AG09319 (cell line): ENCODE measurements around the gene OPN1SW.

Experiments used
- DNase-seq: peaks from one replicate; pipeline ENCODE4 v3.0.0-alpha.2; 2010; ENCODE audit warnings: low read depth; ENCODE audit errors: extremely low read depth
- CTCF ChIP-seq: IDR thresholded peaks from 2 replicates; pipeline ENCODE4 v1.5.1; 2011; ENCODE audit warnings: low read depth, mild to moderate bottlenecking, inconsistent platforms, low read length, moderate library complexity

Gene OPN1SW

GRCh38 chr7:128747327-128748079 is 28.1 kb downstream of the OPN1SW start:
- TF ChIP-seq CTCF, result no peak
- no peak for DNase-seq

DNA sequence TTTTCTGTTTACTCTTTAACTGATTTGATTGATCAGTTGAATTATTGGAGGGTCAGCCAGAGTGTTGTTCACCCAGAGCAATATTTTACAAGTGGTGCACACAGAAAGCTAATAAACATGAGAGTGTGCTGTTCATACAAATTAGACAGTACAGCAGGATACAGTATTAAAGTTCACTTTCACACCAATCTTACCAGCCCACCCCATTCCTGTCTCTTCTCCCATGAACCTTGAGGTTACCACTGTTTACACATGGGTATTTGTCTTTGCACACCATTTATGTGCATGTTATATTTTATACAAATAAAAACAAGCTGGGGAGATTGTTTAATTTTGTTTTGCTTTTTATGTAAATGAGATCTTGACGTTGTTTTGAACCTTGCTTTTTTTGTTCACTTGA is 29.9 kb downstream of the OPN1SW start:
- no peak for DNase-seq
- TF ChIP-seq CTCF, result no peak

DNA sequence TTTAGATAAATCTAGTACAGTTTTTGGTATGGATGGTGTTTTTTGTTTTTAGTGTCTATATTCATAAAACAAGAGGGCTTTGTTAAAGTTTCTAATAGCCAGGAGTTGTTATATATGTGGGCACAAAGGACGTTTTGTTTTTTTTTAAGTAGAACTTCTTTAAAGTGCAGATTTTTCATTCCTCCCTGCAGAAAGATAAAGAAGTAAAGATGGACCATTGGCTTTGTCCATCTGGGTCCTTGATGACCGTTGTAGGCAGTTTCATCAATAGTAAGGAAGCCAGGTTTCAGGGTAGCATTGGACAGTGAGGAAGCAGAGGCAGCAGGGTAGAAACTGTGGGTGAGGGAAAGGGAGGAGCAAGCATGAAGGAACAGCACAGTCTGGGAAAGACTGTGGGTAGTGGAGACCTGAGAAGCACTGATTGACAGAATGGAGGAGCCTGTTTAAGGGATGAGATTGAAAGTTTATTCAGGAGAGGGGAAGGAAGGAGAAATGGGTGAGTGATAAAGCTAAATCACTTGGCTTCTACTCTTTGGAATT is 31.2 kb downstream of the OPN1SW start:
- no peak for DNase-seq
- TF ChIP-seq CTCF, result no peak

DNA sequence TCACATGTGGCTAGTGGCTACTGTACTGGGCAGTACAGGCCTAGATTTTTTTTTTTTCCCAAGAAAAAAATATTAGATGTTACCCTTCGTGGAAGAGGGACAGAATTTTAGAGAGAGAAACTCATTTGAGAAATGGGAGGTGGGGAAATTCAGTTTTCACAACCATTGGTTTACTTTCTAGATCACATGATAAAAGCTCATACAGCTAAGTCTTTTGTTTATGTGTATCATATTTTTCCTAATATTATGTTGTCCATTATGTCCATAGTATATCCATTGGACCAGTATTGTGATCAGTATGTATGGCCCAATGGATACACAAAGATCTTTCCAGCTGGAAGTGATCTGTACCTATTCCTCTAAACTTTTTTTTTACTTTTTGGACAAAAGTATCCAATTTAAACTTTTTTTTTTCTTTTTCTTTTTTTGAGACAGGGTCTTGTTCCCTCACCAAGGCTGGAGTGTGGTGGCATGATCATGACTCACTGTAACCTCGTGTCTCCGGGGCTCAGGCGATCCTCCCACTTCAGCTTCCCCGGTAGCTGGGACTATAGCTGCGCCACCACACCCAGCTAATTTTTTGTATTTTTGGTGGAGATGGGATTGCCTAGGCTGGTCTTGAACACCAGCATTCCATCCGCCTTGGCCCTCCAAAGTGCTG is 32.4 kb downstream of the OPN1SW start:
- TF ChIP-seq CTCF, result no peak
- DNase-seq, result no peak

- DNase-seq, result peak; percentile 70
- TF ChIP-seq CTCF, result no peak
Measured at GRCh38 chr7:128742206-128742605, 33.4 kb downstream of the OPN1SW start.

DNA sequence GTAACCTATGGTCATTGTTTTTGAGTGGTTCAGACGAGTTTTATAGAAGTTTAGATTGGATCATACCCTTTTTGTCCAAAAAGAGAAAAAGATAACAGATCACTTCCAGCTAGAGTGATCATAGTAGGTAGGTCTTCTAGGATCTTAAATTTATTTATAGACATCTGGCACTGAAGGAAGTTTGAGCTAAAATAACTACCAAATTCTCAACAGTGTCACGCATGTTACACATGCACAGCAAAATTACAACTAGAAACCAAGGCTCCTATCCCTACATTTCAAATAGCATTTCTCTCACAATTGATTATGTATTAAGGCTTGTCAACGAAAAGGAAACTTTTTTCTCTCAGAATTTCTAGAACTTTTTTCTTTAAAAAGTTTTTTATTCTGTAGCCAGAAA is 34.1 kb downstream of the OPN1SW start:
- TF ChIP-seq CTCF, result no peak
- no peak for DNase-seq

- DNase-seq, result no peak
- TF ChIP-seq CTCF, result no peak
Measured at GRCh38 chr7:128740996-128741395, 34.6 kb downstream of the OPN1SW start.
